ENCODE data around the gene DAG1. TPM values are rescaled to one million over a fixed set of nuclear protein-coding genes. Genes with fewer than 3 reads are reported as not detected.

DAG1 gene
- total and polyA plus RNA-seq, 2 experiments from 2014 or later: 29.9 to 152 TPM

DNA sequence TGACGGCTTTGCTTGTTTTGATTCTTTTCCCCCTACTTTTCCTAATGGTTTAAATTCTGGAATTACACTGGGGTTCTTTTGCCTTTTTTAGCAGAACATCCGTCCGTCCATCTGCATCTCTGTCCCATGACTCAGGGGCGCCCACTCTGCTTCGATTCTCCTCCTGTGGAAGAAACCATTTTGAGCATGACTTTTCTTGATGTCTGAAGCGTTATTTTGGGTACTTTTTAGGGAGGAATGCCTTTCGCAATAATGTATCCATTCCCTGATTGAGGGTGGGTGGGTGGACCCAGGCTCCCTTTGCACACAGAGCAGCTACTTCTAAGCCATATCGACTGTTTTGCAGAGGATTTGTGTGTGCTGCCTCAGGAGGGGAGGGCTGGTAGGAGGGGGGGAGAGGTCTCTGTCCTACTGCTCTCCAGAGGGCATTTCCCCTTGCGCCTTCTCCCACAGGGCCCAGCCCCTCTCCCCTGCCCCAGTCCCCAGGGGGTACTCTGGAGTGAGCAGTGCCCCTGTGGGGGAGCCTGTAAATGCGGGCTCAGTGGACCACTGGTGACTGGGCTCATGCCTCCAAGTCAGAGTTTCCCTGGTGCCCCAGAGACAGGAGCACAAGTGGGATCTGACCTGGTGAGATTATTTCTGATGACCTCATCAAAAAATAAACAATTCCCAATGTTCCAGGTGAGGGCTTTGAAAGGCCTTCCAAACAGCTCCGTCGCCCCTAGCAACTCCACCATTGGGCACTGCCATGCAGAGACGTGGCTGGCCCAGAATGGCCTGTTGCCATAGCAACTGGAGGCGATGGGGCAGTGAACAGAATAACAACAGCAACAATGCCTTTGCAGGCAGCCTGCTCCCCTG, 64.7 kb downstream of the DAG1 start:
- 0 out of 2 replicates have a peak, but pooled peaks cover 4% of the 10 kb centered on the region for H3K79me2 ChIP-seq (replicated peaks; ENCODE audit: insufficient read depth)
- Mint-ChIP-seq H3K27me3 (ENCODE audit: insufficient read depth, low read depth, poor library complexity) (peaks cover 15% of the 10 kb centered on the region), H3K9me3 (no peaks in the 10 kb centered on the region)

More for the DNA sequence above, 64.7 kb downstream of the DAG1 start:
- Histone ChIP-seq H3F3A (replicated peaks; ENCODE audit: low read depth) (peaks cover 4% of the 10 kb centered on the region), H3K36me3 (ENCODE audit: insufficient read depth) (no peaks in the 10 kb centered on the region), H3K4me3 (no peak overlapping the region), H3K9me2 (ENCODE audit: insufficient read depth) (no peaks in the 10 kb centered on the region), H3K4me1 (ENCODE audit: insufficient read depth) (no peaks in the 10 kb centered on the region), H3K4me2 (no peak overlapping the region), H3K27ac (ENCODE audit: low read depth) (peak overlapping the region; percentile 26; the same call in 1 of the 2 replicates), H3K27me3 (ENCODE audit: insufficient read depth) (no peaks in the 10 kb centered on the region), H2AFZ (no peak overlapping the region), H4K20me1 (replicated peaks; ENCODE audit: insufficient read depth) (peaks cover 3% of the 10 kb centered on the region; the same call in 1 of the 2 replicates)
- Mint-ChIP-seq H3K36me3 (ENCODE audit: low read depth) (peaks cover 43% of the 10 kb centered on the region), H3K4me3 (no peak overlapping the region), H3K27ac (no peak overlapping the region), H3K4me1 (peaks cover 22% of the 10 kb centered on the region)
- peak; percentile 91 for DNase-seq (ENCODE audit: low spot score)
- no peak for TF ChIP-seq NANOG (IDR thresholded peaks at IDR 0.05; ENCODE audit: borderline replicate concordance)
- TF ChIP-seq REST (IDR thresholded peaks at IDR 0.05; ENCODE audit: unreplicated experiment): no peak
- TF ChIP-seq, protein P1, sequence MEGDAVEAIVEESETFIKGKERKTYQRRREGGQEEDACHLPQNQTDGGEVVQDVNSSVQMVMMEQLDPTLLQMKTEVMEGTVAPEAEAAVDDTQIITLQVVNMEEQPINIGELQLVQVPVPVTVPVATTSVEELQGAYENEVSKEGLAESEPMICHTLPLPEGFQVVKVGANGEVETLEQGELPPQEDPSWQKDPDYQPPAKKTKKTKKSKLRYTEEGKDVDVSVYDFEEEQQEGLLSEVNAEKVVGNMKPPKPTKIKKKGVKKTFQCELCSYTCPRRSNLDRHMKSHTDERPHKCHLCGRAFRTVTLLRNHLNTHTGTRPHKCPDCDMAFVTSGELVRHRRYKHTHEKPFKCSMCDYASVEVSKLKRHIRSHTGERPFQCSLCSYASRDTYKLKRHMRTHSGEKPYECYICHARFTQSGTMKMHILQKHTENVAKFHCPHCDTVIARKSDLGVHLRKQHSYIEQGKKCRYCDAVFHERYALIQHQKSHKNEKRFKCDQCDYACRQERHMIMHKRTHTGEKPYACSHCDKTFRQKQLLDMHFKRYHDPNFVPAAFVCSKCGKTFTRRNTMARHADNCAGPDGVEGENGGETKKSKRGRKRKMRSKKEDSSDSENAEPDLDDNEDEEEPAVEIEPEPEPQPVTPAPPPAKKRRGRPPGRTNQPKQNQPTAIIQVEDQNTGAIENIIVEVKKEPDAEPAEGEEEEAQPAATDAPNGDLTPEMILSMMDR (conservative IDR thresholded peaks at IDR 0.05; ENCODE audit: low read depth in 2 of 2): no peak
- no peak for TF ChIP-seq ZNF114 (CRISPR knock-in tag; IDR thresholded peaks at IDR 0.05)
- no peak for TF ChIP-seq JUNB (IDR thresholded peaks at IDR 0.05; ENCODE audit: unreplicated experiment)
- ATAC-seq: peak; percentile 35
